GM18858 (cell line): ENCODE measurements around the gene ERN1.

Source experiments
- ATAC-seq: cut with Tn5 transposase; IDR thresholded peaks from one replicate; pipeline ENCODE4 v1.9.1; 2021; ENCODE audit not compliant: unreplicated experiment

The ERN1 gene

GRCh38 chr17:64087252-64088005, 42.5 kb downstream of the ERN1 start:
- ATAC-seq = no peak

GRCh38 chr17:64085650-64086005, 44.3 kb downstream of the ERN1 start:
- ATAC-seq = no peak

- no peak for ATAC-seq
Observed at GRCh38 chr17:64084940-64085649, 44.8 kb downstream of the ERN1 start.

GRCh38 chr17:64084086-64084939, 45.6 kb downstream of the ERN1 start:
- no peak for ATAC-seq

GRCh38 chr17:64083563-64084085, 46.3 kb downstream of the ERN1 start:
- no peak for ATAC-seq

GRCh38 chr17:64083093-64083492, 46.9 kb downstream of the ERN1 start:
- ATAC-seq = no peak

GRCh38 chr17:64081802-64082799, 47.8 kb downstream of the ERN1 start:
- peak; percentile 38 for ATAC-seq

GRCh38 chr17:64080174-64080618, 49.7 kb downstream of the ERN1 start:
- ATAC-seq = no peak

- no peak for ATAC-seq
Observed at GRCh38 chr17:64077379-64077778, 52.6 kb downstream of the ERN1 start.

GRCh38 chr17:64075913-64076312, 54.0 kb downstream of the ERN1 start:
- ATAC-seq = no peak

GRCh38 chr17:64074704-64075426, 55.1 kb downstream of the ERN1 start:
- peak; percentile 14 for ATAC-seq

- peak; percentile 83 for ATAC-seq
Observed at GRCh38 chr17:64073771-64074703, 55.9 kb downstream of the ERN1 start.

- ATAC-seq = no peak
Observed at GRCh38 chr17:64071111-64071510, 58.8 kb downstream of the ERN1 start.

- ATAC-seq = no peak
Observed at GRCh38 chr17:64070213-64070612, 59.7 kb downstream of the ERN1 start.

GRCh38 chr17:64069143-64069542, 60.8 kb downstream of the ERN1 start:
- ATAC-seq = no peak

GRCh38 chr17:64067657-64068056, 62.3 kb downstream of the ERN1 start:
- no peak for ATAC-seq

- ATAC-seq = no peak
Observed at GRCh38 chr17:64066716-64067115, 63.2 kb downstream of the ERN1 start.

- ATAC-seq = no peak
Observed at GRCh38 chr17:64065161-64065560, 64.8 kb downstream of the ERN1 start.
